ENCODE measurements around the gene PRDM11.

Gene PRDM11

DNA sequence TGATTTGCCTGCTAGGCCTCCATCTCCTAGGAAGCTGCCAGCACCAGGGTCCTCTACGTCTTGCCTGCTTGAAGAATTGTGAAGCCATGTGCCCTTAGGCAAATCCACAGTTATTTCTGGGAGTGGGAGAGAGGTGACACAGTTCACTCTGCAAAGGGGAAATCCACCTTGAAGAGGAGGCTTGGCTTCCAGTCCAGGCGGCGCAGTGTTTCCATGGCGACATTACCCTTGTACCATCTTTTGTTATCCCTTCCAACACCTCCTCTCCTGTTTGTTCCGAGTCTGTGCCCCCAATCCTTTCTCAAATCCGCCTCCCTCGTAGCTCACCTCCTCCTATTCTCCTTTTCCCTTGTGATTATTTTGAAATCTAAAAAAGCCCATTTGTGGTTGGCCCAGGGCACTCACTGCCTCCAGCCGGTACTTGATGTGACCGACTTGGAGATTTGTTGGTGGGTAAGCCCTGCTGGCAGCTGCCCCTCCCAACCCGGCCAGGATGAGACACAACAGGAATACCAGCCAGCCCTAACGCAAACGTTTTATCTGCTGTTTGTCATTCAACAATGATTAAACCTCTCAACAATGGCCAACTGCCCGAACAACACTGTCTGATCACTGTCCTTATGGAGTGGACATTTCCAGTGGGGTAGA lies 121.3 kb downstream of the PRDM11 start:
- DNase-seq: no peak

DNA sequence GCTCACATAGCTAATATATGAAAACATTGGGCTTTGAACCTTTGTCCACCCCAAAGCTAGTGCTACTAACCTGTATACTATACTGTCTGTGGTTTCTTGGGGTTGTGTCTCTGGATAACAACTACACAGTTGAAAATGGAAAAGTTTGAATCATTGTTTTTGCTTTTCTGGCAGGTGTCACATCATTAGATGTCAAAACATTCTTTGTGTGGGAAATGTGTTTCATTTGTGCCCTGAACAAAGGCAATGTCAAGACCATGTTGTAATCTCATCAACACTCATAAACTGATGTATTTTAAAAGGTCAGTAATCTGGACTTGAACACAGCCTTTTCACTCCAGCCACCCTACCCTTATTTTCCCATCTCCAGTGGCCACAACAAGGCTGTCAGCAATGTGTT lies 123.2 kb downstream of the PRDM11 start:
- DNase-seq: no peak

GRCh38 chr11:45270946-45271716 lies 124.7 kb downstream of the PRDM11 start:
- DNase-seq: no peak

- no peak for DNase-seq
Observed at GRCh38 chr11:45272701-45273100, 126.3 kb downstream of the PRDM11 start.

DNA sequence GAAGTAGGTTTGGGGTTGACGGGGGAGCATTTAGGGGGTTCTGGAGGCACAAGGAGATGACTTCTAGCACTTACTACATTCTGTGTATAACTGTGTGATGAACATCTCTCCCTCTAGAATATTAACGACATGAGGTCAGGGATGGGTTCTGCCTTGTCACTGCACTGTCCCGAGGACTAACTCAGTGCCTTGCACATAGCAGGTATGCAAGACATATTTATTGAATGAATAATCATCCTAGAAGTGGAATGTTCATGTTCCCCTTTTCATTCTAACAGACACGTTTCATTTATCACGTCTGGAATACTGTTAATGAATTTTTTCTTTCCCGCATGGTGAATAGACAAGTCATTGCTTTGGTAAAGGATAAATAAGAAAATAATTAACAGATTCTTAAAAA lies 127.1 kb downstream of the PRDM11 start:
- DNase-seq: no peak

GRCh38 chr11:45274206-45274605 lies 127.8 kb downstream of the PRDM11 start:
- DNase-seq: no peak

DNA sequence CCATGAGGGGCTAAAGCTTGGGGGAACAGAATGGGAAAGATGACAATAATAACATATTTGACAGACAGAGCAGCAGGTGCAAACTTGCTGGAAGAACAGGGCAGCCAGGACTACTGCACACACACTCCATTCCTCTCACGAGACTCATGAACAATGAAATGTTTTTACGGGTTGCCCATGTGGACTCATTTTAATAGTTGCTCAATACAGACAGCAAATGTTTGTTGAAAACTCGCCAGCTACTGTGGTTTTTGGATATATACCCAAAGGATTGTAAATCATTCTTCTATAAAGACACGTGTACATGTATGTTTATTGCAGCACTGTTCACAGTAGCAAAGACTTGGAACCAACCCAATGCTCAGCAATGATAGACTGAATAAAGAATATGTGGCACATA lies 129.4 kb downstream of the PRDM11 start:
- no peak for DNase-seq

DNA sequence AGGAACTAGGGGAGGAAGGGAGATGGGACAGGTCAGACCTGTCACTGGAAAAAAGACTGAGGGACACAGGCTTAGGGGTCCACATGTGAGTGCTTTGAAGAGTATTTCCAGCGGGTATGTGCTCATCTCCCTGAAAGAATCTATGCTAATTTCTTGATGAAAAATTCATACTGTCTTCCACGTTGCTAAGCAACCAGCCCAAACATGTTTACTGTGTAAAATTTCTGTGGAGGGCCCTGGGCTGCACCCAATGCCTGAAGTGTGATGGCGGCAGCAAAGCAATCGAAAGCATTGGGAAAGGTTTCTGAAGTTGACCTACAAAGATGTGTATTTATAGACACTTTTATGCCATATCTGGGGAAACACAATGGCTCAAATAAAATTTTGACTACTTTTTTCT lies 132.3 kb downstream of the PRDM11 start:
- no peak for DNase-seq

DNA sequence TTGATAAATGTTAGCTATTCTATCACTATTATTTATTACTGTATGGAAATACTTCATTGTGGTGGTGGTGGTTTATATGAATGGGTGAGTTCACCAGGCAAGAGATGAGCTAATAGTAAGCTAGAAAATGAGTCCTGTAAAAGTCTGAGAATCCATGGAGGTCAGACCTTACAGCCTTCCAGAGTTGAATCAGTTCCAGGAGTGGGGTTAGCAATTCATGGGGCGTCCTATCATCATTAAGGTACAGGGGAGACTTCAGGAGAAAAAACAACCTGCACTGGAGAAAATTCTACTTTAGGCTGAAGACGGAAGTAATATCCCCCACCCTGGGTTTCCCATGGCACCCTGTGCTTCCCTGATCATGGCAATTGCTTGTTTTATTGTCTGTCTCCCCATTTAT lies 133.2 kb downstream of the PRDM11 start:
- no peak for DNase-seq

DNA sequence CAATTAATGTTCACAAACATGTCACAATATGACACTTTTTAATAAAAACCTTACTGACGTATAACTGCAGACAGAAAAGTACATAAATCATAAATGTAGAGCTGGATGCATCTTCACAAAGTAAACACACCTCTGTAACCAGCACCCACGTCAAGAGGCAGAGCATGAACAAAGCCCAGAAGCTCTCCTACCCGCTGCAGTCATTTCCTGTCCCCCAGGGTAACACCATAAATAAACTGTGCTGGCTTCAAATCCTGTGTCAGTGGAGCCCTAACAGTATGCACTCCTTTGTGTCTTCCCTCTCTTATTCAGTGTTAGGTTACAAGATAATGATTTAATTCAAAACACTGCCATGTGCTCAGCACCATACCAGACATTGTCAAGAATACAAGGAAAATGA lies 134.0 kb downstream of the PRDM11 start:
- no peak for DNase-seq

DNA sequence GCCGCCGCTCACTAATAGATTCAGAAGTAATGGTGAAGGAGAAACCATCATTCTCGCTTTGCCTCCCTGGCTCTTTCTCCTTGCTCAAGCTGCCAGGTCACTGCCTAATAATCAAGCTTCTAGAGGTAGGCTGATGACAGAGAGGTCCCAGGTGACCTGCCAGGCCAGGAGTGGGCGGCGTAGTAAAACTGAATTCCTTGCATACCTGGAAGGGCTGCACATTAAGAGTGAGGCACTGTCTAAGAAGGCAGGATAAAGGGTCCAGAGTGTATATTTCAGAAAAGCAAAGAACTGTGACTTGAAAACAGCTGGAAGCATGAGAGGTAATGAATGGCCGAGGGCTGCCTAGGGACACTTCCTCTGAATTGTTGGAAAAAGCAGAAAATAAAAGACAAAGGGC lies 135.6 kb downstream of the PRDM11 start:
- DNase-seq: no peak

All from NCI-H82 (cell line).